Loucy (cell line): ENCODE measurements around the gene PLN.

Source experiments
- H2AFZ ChIP-seq: fragments of 200-600 bp; sonication (generic); 2 replicates; pipeline ENCODE4 v1.6.0; 2016; ENCODE audit warnings: antibody characterized with exemption, mild to moderate bottlenecking, low read length, moderate library complexity
- H3F3A ChIP-seq: fragments of 200-600 bp; 2 replicates; pipeline ENCODE4 v1.6.0; 2016; ENCODE audit warnings: antibody characterized with exemption, low read depth, mild to moderate bottlenecking
- H3K27me3 ChIP-seq: fragments of 200-600 bp; sonication (generic); 2 replicates; pipeline ENCODE4 v1.6.1; 2014; ENCODE audit warnings: low read length, mild to moderate bottlenecking; ENCODE audit not compliant: insufficient read depth, poor library complexity, severe bottlenecking
- H3K36me3 ChIP-seq: fragments of 200-600 bp; sonication (generic); 2 replicates; pipeline ENCODE4 v1.6.1; 2016; ENCODE audit warnings: low read length; ENCODE audit not compliant: insufficient read depth
- H3K4me1 ChIP-seq: fragments of 200-600 bp; sonication (generic); 2 replicates; pipeline ENCODE4 v1.5.1; 2014; ENCODE audit warnings: low read length, mild to moderate bottlenecking; ENCODE audit not compliant: insufficient read depth, poor library complexity, severe bottlenecking
- H3K4me2 ChIP-seq: fragments of 200-600 bp; sonication (generic); 2 replicates; pipeline ENCODE4 v1.6.0; 2014; ENCODE audit warnings: antibody characterized with exemption, low read length, low read depth, mild to moderate bottlenecking; ENCODE audit not compliant: poor library complexity, severe bottlenecking
- H3K4me3 ChIP-seq: fragments of 200-600 bp; sonication (generic); 2 replicates; pipeline ENCODE4 v1.5.1; 2014; ENCODE audit warnings: low read length, mild to moderate bottlenecking, mixed read lengths; ENCODE audit not compliant: poor library complexity, severe bottlenecking
- H3K79me2 ChIP-seq: fragments of 200-600 bp; sonication (generic); 2 replicates; pipeline ENCODE4 v1.6.1; 2014; ENCODE audit warnings: low read length; ENCODE audit not compliant: insufficient read depth
- H3K9ac ChIP-seq: fragments of 200-600 bp; sonication (generic); 2 replicates; pipeline ENCODE4 v1.6.0; 2014; ENCODE audit warnings: mild to moderate bottlenecking, low read depth, low read length, moderate library complexity; ENCODE audit not compliant: poor library complexity, severe bottlenecking
- H3K9me2 ChIP-seq: fragments of 200-600 bp; sonication (generic); replicated peaks from 2 replicates; pipeline ENCODE4 v1.6.1; 2016; ENCODE audit warnings: low read depth, low read length, mixed read lengths
- H3K9me3 ChIP-seq: fragments of 200-600 bp; sonication (generic); 2 replicates; pipeline ENCODE4 v1.6.1; 2014; ENCODE audit warnings: mild to moderate bottlenecking, antibody characterized with exemption, low read length, low read depth; ENCODE audit not compliant: insufficient read depth
- H4K20me1 ChIP-seq: fragments of 200-600 bp; sonication (generic); 2 replicates; pipeline ENCODE4 v1.6.0; 2014; ENCODE audit warnings: antibody characterized with exemption, low read length, mild to moderate bottlenecking; ENCODE audit not compliant: insufficient read depth, poor library complexity, severe bottlenecking
- EZH2phosphoT487 ChIP-seq: fragments of 200-600 bp; IDR thresholded peaks from 2 replicates; pipeline ENCODE4 v1.6.1; 2018; ENCODE audit warnings: antibody characterized with exemption, mild to moderate bottlenecking, moderate library complexity, borderline replicate concordance
- TF ChIP-seq, protein P1 (sequence below): fragments of 200-600 bp; sonication (generic); conservative IDR thresholded peaks from 2 replicates; pipeline ENCODE4 v1.5.1; 2014; ENCODE audit warnings: mild to moderate bottlenecking, antibody characterized with exemption, low read length

PLN gene

GRCh38 chr6:118537574-118537973 is 10.5 kb upstream of the PLN start:
- H3K4me1 ChIP-seq: no peaks in the 10 kb centered on the region
- H3K9ac ChIP-seq: no peak overlapping the region
- TF ChIP-seq, protein P1, sequence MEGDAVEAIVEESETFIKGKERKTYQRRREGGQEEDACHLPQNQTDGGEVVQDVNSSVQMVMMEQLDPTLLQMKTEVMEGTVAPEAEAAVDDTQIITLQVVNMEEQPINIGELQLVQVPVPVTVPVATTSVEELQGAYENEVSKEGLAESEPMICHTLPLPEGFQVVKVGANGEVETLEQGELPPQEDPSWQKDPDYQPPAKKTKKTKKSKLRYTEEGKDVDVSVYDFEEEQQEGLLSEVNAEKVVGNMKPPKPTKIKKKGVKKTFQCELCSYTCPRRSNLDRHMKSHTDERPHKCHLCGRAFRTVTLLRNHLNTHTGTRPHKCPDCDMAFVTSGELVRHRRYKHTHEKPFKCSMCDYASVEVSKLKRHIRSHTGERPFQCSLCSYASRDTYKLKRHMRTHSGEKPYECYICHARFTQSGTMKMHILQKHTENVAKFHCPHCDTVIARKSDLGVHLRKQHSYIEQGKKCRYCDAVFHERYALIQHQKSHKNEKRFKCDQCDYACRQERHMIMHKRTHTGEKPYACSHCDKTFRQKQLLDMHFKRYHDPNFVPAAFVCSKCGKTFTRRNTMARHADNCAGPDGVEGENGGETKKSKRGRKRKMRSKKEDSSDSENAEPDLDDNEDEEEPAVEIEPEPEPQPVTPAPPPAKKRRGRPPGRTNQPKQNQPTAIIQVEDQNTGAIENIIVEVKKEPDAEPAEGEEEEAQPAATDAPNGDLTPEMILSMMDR: no peak
- TF ChIP-seq EZH2phosphoT487: no peak
- H3K9me2 ChIP-seq: no peaks in the 10 kb centered on the region
- no peaks in the 10 kb centered on the region for H3F3A ChIP-seq
- no peaks in the 10 kb centered on the region for H4K20me1 ChIP-seq
- no peak overlapping the region for H2AFZ ChIP-seq
- no peak overlapping the region for H3K4me3 ChIP-seq
- H3K27me3 ChIP-seq: no peaks in the 10 kb centered on the region
- H3K4me2 ChIP-seq: no peak overlapping the region
- no peaks in the 10 kb centered on the region for H3K9me3 ChIP-seq
- no peaks in the 10 kb centered on the region for H3K36me3 ChIP-seq
- H3K79me2 ChIP-seq: peaks cover 22% of the 10 kb centered on the region

GRCh38 chr6:118542184-118542952 is 5.7 kb upstream of the PLN start:
- H3K4me2 ChIP-seq: no peak overlapping the region
- H3K4me1 ChIP-seq: peaks cover 4% of the 10 kb centered on the region
- no peaks in the 10 kb centered on the region for H3F3A ChIP-seq
- peaks cover 11% of the 10 kb centered on the region; the same call in 1 of the 2 replicates for H3K79me2 ChIP-seq
- no peaks in the 10 kb centered on the region for H3K36me3 ChIP-seq
- no peaks in the 10 kb centered on the region for H3K9me2 ChIP-seq
- no peak overlapping the region for H2AFZ ChIP-seq
- TF ChIP-seq EZH2phosphoT487: no peak
- TF ChIP-seq, protein P1: no peak
- H4K20me1 ChIP-seq: no peaks in the 10 kb centered on the region
- no peaks in the 10 kb centered on the region for H3K9me3 ChIP-seq
- H3K4me3 ChIP-seq: no peak overlapping the region
- H3K27me3 ChIP-seq: no peaks in the 10 kb centered on the region
- H3K9ac ChIP-seq: no peak overlapping the region

DNA sequence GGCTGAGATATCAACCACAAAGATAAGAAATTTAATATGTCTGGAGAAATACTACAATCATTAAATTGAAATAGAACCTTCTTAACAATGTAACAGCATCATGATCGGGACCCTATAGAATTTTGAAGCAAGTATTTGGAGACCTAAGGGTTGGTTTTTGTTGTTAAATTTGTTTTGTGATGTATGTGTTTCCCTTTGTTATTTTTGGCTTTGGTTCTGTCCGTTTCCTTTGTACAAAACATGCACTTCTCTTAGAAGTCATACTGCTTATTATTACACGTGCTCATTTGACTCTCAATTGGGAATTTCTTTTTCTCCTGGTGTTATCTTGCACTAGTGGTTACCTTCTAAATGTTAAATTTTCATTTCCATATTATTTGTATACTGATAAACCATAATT is 4.0 kb upstream of the PLN start:
- Histone ChIP-seq H2AFZ (no peak overlapping the region), H3K4me1 (peaks cover 4% of the 10 kb centered on the region), H4K20me1 (no peaks in the 10 kb centered on the region), H3K4me2 (no peak overlapping the region), H3K36me3 (no peaks in the 10 kb centered on the region), H3K27me3 (no peaks in the 10 kb centered on the region), H3K79me2 (peaks cover 16% of the 10 kb centered on the region; the same call in 1 of the 2 replicates), H3K9me3 (no peaks in the 10 kb centered on the region), H3K9me2 (no peaks in the 10 kb centered on the region), H3K4me3 (no peak overlapping the region), H3K9ac (no peak overlapping the region), H3F3A (no peaks in the 10 kb centered on the region)
- no peak for TF ChIP-seq EZH2phosphoT487
- TF ChIP-seq, protein P1: no peak
